DND-41 (cell line): ENCODE data around the gene CFAP20DC.

Source experiments
- ATAC-seq: fragments of 200-7000 bp; cut with Tn5 transposase; 3 replicates; pipeline ENCODE4 v1.9.1; 2021; ENCODE audit warnings: low read depth; ENCODE audit not compliant: insufficient read depth
- DNase-seq: peaks from one replicate; pipeline ENCODE4 v3.0.0-alpha.2; 2020
- H2AFZ ChIP-seq: 2 replicates; pipeline ENCODE4 v1.6.0; 2012; ENCODE audit warnings: low read depth, low read length
- H3K27ac ChIP-seq: 2 replicates; pipeline ENCODE4 v1.5.1; 2012; ENCODE audit warnings: low read length, inconsistent platforms
- H3K27me3 ChIP-seq: fragments of 200-600 bp; sonication (generic); 2 replicates; pipeline ENCODE4 v1.6.0; 2012; ENCODE audit warnings: low read length, mild to moderate bottlenecking, inconsistent platforms; ENCODE audit not compliant: insufficient read depth, poor library complexity
- H3K36me3 ChIP-seq: 2 replicates; pipeline ENCODE4 v1.5.1; 2012; ENCODE audit warnings: low read length, inconsistent platforms; ENCODE audit not compliant: insufficient read depth
- H3K4me1 ChIP-seq: 2 replicates; pipeline ENCODE4 v1.5.1; 2012; ENCODE audit warnings: mild to moderate bottlenecking, low read length; ENCODE audit not compliant: insufficient read depth
- H3K4me2 ChIP-seq: 2 replicates; pipeline ENCODE4 v1.6.0; 2012; ENCODE audit warnings: mild to moderate bottlenecking, moderate library complexity, low read length, inconsistent platforms; ENCODE audit not compliant: insufficient read depth
- H3K4me3 ChIP-seq, 2 experiments: fragments of 200-600 bp in 1 of 2; shearing (Covaris generic) in 1 of 2; 2 replicates each; pipeline ENCODE4 v1.5.1; 2012 to 2016; ENCODE audit warnings: inconsistent platforms in 2 of 2, low read length in 2 of 2, mild to moderate bottlenecking in 2 of 2, low read depth in 1 of 2, moderate library complexity in 1 of 2
- H3K79me2 ChIP-seq: 2 replicates; pipeline ENCODE4 v1.6.0; 2012; ENCODE audit warnings: low read length, inconsistent platforms; ENCODE audit not compliant: insufficient read depth
- H3K9ac ChIP-seq: 2 replicates; pipeline ENCODE4 v1.6.0; 2012; ENCODE audit warnings: low read depth, mild to moderate bottlenecking, inconsistent platforms, low read length, moderate library complexity
- H3K9me3 ChIP-seq: 2 replicates; pipeline ENCODE4 v1.5.1; 2012; ENCODE audit warnings: low read length, moderate library complexity, mild to moderate bottlenecking, inconsistent platforms; ENCODE audit not compliant: insufficient read depth, severe bottlenecking
- H4K20me1 ChIP-seq: 2 replicates; pipeline ENCODE4 v1.6.0; 2012; ENCODE audit warnings: low read length; ENCODE audit not compliant: insufficient read depth
- EZH2 ChIP-seq: IDR thresholded peaks from 3 replicates; pipeline ENCODE4 v1.6.1; 2012; ENCODE audit warnings: borderline replicate concordance, low read depth, mild to moderate bottlenecking, moderate library complexity, low read length, inconsistent platforms; ENCODE audit not compliant: severe bottlenecking
- TF ChIP-seq, protein P1 (sequence below): IDR thresholded peaks from 2 replicates; pipeline ENCODE4 v1.5.1; 2012; ENCODE audit warnings: borderline replicate concordance, low read length, moderate library complexity, mild to moderate bottlenecking; ENCODE audit not compliant: poor library complexity, severe bottlenecking; ENCODE audit errors: extremely low read depth

The CFAP20DC gene

DNA sequence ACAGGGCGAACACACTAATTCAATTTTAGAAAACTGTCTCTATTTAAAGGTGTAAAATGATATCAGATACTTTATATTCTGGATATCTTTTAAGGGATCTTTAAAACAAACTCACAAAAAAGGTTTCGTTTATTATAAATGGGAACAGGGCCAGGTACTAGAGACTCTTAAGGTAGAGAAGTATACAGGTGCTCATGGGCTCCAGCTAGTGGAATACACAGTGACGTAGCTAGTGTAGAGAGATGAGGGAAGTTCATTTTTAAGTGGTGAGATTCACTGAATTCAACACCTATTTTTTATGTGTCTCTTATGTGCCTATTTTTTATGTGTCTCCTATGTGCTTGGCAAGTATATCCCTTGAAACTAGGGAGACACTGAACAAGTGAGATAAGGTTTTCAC is 250.6 kb downstream of the CFAP20DC start:
- no peaks in the 10 kb centered on the region for H3K36me3 ChIP-seq
- H3K79me2 ChIP-seq: no peaks in the 10 kb centered on the region
- H3K9me3 ChIP-seq: no peaks in the 10 kb centered on the region
- ATAC-seq (no peak), DNase-seq (no peak)
- TF ChIP-seq EZH2: no peak
- TF ChIP-seq, protein P1, sequence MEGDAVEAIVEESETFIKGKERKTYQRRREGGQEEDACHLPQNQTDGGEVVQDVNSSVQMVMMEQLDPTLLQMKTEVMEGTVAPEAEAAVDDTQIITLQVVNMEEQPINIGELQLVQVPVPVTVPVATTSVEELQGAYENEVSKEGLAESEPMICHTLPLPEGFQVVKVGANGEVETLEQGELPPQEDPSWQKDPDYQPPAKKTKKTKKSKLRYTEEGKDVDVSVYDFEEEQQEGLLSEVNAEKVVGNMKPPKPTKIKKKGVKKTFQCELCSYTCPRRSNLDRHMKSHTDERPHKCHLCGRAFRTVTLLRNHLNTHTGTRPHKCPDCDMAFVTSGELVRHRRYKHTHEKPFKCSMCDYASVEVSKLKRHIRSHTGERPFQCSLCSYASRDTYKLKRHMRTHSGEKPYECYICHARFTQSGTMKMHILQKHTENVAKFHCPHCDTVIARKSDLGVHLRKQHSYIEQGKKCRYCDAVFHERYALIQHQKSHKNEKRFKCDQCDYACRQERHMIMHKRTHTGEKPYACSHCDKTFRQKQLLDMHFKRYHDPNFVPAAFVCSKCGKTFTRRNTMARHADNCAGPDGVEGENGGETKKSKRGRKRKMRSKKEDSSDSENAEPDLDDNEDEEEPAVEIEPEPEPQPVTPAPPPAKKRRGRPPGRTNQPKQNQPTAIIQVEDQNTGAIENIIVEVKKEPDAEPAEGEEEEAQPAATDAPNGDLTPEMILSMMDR: no peak
- no peak overlapping the region for H2AFZ ChIP-seq
- H4K20me1 ChIP-seq: no peaks in the 10 kb centered on the region
- no peak overlapping the region for H3K27ac ChIP-seq
- no peak overlapping the region for H3K9ac ChIP-seq
- no peaks in the 10 kb centered on the region for H3K4me1 ChIP-seq
- no peak overlapping the region for H3K4me2 ChIP-seq
- no peak overlapping the region for H3K4me3 ChIP-seq
- no peaks in the 10 kb centered on the region for H3K27me3 ChIP-seq

DNA sequence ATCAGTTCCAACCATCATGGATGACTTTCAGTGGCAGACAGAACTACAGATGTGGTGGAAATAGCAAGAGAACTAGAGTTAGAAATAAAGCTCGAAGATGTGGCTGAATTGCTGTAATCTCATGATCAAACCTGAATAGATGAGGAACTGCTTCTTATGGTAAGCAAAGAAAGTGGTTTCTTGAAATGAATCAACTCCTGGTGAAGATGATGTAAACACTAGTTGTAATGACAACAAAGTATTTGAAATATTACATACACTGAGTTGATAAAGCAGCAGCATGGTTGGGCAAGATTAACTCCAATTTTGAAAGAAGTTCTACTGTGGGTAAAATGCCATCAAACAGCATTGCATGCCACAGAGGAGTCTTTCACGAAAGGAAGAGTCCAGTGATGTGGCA is 251.5 kb downstream of the CFAP20DC start:
- Histone ChIP-seq H3K79me2 (no peaks in the 10 kb centered on the region), H3K4me3 (no peak overlapping the region), H3K4me1 (no peaks in the 10 kb centered on the region), H3K9ac (no peak overlapping the region), H2AFZ (no peak overlapping the region), H3K4me2 (no peak overlapping the region), H3K27me3 (no peaks in the 10 kb centered on the region), H3K27ac (no peak overlapping the region), H3K36me3 (no peaks in the 10 kb centered on the region), H4K20me1 (no peaks in the 10 kb centered on the region), H3K9me3 (no peaks in the 10 kb centered on the region)
- ATAC-seq (no peak), DNase-seq (no peak)
- TF ChIP-seq, protein P1: no peak
- TF ChIP-seq EZH2: no peak

DNA sequence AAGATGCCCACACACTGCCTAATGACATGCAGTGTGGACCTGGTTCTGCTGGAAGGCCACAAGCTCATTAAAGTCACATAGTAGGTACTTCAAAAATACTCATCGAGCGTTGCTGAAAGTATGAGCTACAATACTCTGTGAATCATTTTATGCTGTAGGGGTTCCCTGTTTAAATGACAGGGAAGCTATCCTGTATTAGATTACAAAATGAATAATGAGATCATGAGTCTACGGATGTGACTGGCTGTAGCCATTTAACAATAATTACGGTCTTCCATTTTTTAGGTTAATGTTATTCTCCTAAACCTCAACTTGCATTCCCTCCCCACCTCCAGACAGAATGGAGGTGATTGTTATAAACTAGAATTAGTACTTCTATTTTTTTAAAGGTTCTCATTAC is 255.1 kb downstream of the CFAP20DC start:
- ATAC-seq: no peak
- TF ChIP-seq, protein P1: no peak
- no peak for TF ChIP-seq EZH2
- H4K20me1 ChIP-seq: no peaks in the 10 kb centered on the region

DNA sequence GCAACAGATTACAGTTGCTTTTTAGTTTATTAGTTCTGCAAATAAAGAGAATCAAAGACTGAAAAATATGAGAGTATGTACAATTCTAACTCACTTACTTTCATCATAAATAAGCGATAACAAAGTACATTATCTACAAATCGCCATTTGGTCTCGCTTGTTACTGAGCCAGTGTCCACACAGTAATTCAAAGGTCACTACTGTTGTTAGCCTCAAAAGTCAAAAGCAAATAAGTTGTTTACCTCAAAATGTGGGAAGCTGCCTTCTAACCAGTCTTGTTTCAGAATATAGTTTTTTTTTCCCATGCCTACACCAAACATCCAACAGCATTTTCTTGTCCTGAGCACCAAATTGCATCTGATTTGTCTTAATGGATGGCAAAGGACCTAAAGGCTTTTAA is 255.9 kb downstream of the CFAP20DC start:
- peaks cover 4% of the 10 kb centered on the region for H3K27me3 ChIP-seq
- DNase-seq (no peak), ATAC-seq (no peak)
- H3K4me2 ChIP-seq: no peak overlapping the region
- H3K36me3 ChIP-seq: no peaks in the 10 kb centered on the region
- H3K4me3 ChIP-seq: no peak overlapping the region
- H2AFZ ChIP-seq: no peak overlapping the region
- H3K9me3 ChIP-seq: no peaks in the 10 kb centered on the region
- no peak overlapping the region for H3K27ac ChIP-seq
- no peak overlapping the region for H3K9ac ChIP-seq
- H4K20me1 ChIP-seq: no peaks in the 10 kb centered on the region
- no peaks in the 10 kb centered on the region for H3K79me2 ChIP-seq
- TF ChIP-seq EZH2: no peak
- H3K4me1 ChIP-seq: no peaks in the 10 kb centered on the region

More for the DNA sequence above, 255.1 kb downstream of the CFAP20DC start:
- H3K9ac ChIP-seq: no peak overlapping the region
- H3K4me2 ChIP-seq: no peak overlapping the region
- no peaks in the 10 kb centered on the region for H3K79me2 ChIP-seq
- H3K4me3 ChIP-seq: no peak overlapping the region
- H3K27ac ChIP-seq: no peak overlapping the region
- no peak overlapping the region for H2AFZ ChIP-seq
- H3K27me3 ChIP-seq: peaks cover 4% of the 10 kb centered on the region
- H3K9me3 ChIP-seq: no peaks in the 10 kb centered on the region
- DNase-seq: no peak
- no peaks in the 10 kb centered on the region for H3K36me3 ChIP-seq
- no peaks in the 10 kb centered on the region for H3K4me1 ChIP-seq
